CD4-positive, alpha-beta T cell treated with Interleukin-4 for 1 hour (primary cell): ENCODE measurements around the gene ZNF775.

ENCODE experiments used
- DNase-seq, 2 donors: peaks; one replicate each; pipeline ENCODE4 v3.0.0-alpha.2; 2020 to 2022

Gene ZNF775

DNA sequence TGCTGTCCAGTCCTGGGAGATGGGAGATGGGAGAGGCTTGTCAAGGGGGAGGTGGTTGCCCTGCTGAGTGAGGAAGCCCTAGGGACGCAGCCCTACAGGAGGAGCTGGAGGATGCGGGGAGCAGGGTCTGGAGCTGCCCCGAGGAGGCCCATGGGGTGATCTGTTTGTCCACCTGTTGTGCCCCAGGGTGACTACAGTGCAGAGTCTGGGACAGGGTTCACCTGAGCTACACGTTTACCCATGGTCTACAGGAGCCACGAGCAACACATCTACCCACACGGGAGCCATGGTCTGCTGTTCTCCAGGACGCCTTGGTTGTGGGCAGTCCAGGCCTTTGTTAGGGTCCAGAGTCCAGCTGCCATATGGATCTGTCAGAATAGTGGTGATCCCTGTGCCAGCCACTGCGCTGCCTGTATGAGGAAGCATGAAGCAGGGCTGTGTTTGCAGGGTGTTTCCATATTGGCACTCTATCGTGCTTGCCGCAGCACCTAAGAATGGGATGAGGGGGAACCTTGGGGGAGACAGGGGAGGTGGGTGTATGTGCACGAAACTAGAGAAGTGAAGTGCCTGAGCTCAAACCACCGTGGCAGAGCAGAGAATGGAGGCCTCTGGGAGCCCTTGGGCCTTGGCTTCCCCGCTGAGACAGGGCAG lies 23.7 kb downstream of the ZNF775 start:
- peak in 1 of 2 donors; percentile 8 for DNase-seq

DNA sequence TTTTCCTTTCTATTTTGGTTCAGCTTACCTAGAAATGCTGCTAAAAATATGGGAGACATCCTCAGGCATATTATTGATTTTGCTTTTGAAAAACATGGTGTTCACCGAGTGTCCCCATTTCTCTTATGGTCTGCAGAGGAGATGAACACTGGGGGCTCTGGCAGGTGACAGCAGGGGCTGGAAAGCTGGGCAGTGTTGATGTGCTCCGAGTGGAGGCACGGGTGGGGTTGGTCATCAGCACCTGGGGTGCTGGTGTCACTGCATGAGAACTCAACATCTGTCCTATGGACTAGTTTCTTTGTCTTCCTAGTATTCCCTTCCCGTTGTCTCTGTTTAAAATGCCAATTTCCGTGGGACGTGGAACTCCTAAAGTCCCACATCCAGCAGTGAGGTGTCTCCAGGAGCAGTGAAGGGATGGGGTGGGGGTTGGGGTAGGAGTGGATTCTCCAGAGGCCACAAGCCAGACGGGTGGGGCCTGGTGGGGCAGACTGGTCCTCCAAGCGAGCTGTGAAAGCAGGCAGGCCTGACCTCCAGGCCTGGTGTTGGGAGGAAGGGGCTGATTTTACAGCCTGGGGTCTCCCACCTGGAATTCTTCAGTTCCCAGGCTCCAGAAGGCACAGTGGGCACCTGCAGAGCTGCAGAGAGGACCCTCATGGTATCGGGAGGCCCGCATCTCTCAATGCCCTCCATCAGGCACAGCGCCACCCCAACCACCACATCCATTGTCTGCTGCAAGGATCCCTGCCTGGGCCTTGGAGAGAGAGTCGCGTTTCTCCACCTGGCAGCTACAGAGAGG lies 24.4 kb downstream of the ZNF775 start:
- peak in 1 of 2 donors; percentile 9 for DNase-seq

DNA sequence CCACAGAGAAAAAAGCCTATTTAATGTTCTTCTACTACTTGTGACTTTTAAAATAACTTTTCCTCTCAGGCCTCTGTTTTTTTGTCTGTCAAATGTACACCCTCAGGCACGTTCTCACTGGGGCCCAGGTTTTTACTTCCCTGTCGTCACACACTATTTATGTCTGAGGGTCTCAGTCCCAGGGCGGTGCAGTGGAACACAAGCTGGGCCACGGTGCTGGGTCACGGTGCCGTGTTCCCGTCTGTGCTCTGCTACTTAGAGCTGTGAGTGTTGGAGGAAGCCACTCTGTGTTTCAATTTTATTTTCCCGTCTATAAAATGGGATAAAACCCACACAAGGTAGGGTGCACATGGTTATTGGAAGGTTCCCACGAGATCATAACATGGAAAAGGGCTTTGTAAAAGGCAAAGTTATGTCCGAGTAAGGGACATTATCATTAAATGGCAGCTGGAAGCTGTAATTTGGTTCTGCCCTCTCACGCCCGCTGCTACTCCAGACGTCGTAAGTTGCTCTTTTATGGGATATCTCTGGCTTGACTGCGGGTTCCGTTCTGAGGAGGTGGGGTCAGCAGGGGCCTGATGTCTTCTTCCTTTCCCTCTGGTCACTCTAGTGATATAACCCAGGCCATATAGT lies 25.2 kb downstream of the ZNF775 start:
- peak in 1 of 2 donors; percentile 41 for DNase-seq

DNA sequence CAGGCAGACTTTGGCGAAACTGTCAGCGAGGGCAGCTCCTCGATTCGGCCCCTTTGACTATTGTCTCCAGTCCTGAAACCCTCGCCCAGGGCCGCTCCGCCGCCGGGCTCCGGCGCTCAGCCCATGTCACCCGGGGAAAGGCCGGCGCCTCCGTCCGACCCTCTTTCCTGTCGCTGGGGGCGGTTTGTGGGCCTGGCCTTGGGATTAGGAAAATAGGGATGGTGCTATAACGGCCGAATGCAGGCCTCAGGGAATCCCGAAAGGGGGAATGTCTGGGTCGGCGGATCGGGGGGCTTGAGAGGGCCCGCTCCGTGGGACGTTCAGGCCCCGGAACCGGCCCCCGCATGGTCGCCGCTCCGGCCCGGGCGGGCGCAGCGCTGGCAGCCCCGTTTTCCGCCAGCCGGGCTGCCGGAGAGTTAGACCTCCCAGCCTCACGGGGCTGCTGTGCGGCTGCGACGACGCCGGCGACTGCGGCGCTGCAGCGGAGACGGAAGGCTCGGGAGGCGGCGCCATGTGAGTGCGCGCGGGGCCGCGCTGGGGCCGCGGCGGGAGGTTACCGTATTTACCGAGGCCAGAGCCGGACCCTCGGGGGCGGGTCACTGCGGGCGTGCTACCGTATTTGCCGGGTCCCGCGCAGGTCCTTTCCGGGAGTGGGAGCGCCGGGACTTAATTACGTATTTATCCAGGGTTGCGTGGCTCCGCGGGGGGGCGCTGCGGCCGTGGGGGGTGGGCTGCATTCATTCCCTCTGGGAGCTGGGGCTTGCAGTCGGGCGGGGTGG lies 25.9 kb downstream of the ZNF775 start:
- peak; percentile 82 to 86 for DNase-seq

DNA sequence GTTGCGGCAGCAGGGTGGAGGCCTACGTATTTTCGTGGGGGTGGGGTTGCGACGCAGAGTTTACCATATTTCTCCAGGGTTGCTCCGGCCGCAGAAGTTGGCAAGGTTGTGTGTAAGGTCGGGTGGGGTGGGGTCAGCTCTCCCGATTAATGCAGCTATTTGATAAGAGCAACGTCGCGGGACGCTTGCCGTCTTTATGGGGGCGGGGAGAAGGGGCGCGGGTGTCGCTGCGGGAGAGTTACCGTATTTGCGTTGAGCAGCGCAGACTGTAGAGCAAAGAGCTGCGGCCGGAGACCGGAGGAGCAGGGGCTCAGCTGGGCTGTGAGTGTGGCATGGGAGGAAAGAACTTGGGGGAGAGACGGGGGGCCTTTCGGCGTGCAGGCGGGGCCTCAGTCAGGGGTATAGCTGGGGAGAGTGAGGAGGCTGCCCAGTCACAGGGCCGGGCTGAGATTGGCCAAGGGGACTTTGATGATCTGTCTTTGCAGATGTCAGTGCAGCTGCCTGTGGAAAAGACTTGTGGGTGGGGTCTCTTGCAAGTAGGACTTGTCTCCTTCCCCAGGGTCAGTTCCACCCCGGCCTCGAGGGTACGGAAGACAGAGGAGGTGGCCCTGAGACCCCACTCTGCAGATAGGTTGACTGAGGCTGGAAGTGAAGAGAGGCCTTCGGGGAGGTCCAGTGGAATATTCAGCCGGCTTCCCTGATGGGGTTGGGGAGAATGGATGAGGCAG lies 26.6 kb downstream of the ZNF775 start:
- no peak for DNase-seq

DNA sequence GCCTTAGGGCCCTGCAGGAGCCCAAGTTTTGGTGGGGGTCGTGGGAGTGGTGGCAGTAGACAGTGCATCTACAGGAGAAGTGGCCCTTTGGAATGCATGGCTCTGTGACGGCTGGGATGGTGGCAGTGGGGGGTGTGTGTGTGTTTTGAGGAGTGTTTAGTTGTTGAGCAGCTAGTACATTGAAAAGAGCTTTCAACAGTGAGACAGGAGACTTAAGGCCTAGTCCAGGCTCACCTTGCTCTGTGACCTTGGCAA lies 27.1 kb downstream of the ZNF775 start:
- DNase-seq, result peak in 1 of 2 donors; percentile 21

DNA sequence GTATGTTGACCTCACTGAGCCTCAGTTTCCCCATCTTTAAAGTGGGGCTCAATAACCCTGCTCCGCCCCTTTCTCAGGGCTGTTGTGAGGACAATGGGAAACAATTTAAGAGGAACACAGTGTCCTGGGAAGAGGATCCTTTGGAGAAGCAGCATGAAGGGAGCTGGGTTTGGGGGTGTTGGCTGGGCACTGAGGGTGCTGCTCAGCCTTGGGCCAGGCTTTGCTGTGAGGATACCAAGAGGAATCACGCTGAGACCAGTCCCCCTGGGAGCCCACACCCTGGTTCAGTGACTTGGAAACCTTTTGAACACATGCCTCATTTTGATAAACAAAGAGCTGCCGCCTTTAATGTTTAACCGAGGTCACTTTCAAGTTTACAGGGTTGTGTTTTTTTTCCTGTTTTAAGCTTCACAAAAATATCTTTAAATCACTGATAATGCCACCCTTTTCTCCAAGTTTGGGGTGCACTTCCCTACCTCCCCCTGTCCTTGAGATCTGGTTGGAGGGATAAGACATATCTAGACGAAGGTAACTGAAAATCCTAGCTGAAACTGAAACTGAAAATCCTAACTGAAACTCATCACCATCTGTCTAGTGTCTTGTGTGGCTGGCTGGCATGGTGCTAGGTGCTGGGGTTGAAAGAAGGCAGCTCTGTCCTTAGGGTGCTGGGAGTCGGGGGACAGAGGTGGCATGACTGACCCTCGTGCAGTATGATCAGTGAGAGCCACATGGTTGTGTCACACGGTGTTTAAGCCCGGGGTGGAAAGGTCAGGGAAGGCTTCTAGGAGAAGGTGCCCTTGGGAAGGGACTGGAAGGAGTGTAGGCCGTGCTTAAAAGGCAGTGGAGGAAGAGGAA lies 27.7 kb downstream of the ZNF775 start:
- DNase-seq, result peak; percentile 44 to 52

DNA sequence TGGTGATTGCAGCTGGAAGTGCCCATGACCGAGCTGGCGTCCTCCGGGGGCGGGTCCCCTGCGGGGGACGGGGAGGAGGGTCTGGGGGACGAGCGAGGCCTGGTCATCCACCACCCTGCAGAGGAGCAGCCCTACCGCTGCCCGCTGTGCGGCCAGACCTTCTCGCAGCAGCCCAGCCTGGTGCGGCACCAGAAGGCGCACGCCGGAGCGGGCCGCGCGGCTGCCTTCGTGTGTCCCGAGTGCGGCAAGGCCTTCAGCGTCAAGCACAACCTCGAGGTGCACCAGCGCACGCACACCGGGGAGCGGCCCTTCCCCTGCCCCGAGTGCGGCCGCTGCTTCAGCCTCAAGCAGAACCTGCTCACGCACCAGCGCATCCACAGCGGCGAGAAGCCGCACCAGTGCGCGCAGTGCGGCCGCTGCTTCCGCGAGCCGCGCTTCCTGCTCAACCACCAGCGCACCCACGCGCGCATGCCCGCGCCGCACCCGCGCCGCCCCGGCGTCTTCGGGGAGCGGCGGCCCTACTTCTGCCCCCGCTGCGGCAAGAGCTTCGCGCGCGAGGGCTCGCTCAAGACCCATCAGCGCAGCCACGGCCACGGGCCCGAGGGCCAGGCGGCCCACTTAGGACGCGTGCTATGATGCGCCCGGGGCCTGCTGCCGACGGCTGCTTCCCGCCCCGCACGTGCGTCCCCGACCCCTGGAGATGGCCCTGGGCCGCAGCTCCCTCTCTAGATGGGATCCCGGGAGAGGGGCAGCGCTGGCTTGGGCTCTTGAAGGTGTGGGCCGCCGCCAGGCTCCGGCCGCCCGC lies 28.7 kb downstream of the ZNF775 start:
- DNase-seq, result no peak

DNA sequence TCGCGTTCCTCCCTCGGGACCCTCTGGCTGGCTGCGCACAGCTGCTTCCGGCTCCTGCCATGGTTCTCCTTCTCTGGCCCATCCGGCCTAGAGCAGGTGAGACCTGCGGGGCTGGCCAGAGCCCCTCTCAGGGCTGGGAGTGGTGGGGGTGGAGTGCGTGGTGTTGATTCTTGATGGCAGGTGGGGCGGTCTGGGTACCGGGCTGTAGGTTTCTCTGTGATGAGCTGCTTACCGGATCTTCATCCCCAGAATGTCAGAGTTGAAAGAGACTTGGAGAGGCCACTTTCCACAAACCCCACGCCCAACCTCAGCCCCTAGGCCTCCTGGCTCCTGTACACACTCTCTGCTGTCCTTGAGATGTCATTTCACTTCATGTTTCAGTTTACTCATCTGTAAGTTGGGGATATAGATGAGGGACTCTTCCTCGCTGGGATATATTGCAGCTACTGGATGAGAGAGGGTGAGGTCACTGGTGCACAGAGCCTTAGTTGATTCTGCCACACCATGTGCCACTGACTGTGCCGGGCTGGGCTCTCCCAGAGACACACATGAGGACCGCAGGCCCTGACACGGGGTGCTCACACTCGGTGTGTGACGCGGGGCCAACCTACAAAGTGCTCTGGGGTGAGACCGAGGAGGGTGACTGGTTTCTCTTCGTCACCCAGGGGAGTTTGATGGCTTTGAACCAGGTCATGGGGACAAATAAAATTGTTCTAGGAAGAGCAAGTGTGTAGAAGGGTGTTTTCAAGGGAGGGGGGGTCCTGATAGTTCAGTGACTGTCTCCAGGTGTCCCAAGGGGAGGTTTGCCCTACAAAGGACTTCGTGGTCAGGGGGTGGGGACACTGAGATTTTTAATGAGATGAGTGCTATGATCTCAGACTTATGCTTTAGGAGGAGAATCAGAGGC lies 29.5 kb downstream of the ZNF775 start:
- DNase-seq, result peak in 1 of 2 donors; percentile 82

DNA sequence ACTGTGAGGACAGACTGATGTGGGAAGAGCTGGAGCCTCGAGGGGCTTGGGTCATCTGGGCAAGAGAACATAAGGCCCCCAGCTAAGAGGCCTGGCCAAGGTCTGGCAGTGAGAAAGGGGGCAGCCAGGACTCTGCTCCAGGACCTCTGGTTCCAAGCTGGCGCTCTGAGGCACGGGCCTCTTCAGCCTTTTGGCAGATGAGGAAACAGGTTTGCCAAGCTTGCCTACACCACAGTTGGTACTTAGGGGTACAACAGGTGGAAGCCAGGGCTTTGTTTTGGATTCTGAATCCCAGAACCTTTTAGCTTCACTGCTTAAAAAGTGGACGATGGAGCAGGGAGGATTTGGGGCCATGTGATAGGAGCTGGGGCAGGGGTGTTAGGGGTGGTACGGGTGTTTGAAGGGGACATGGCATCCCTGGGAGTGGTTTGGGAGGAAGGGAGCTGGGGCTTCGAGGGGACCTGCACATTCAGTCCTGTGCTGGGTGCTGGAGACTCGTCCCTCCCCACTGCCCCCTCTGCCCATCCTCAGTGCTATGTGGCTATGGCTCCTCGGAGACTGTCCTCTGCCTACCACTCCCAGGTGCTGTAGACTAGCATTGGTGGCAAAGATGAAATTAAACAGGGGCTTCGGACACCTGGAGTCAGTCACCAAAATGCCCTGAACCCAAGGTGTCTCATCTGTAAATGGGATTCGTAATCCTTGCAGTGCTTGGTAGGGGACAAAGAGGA lies 30.3 kb downstream of the ZNF775 start:
- no peak for DNase-seq

DNA sequence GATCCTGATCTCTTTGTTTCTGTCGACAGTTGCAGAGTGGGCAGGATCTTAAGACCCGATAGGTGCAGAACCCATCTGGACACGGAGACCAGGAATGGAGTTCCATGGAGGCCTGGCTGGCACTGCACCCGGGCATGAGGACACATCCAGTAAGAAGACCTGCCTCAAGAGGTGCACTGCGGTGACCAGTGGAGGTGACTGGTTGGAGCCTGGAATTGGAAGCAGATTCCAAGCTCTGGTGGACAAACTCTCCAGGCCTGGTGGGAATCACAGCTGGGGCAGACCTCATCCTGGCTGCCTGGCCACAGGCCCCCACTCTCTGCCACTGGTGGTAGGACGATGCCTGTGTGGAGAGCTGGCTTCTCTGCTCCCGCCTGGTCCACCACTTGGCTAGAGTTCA lies 31.0 kb downstream of the ZNF775 start:
- DNase-seq, result no peak

DNA sequence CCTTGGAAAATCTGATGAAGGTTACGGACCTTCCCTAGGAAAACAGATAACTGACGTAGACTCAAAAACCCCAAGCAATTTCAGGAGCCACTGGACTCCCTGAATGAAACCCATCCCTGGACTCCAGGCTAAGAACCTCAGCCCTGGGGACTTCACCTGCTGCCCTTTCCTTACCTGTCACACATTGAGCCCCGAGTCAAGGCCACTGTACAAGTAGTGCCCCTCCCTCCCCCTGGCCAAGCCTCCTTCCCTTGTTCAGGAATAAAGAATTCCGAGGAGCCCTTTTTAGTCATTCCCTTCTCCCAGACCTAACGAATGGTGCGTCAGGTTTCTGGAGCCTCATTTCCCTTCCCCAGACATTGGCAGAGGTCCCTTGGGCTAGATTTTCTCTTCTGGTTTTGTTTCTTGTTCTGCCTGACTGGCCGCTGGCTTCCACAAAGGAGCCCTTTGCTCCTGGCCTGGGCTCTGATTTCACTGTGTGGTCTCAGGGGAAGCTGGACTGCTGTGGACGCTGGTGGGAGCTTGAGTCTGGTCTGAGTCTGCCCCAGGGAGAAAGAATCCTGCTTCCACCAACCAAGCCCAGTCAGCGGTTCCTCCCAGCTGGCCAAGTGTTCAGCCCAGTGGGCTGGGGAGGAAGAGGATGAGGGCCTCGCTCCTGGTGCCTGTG lies 31.7 kb downstream of the ZNF775 start:
- no peak for DNase-seq

DNA sequence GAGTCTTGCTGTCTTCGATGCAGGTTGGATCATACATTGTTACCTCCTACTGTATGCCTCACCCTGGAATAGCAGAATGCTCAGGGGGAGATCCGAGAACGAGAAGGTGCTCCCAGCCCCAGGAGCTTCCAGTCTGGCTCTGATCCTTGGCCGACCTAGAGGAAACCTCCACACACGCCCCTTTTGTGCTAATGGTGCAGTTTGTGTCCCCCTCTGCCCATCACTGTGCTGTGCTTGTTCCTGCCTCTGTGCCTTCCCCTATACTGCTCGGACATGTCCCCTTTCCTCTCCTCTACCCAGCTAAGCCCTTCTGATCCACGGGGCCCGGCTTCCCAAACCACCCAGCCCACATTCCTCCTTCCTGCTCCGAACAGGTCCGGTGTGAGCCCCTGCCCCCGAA lies 32.5 kb downstream of the ZNF775 start:
- no peak for DNase-seq

DNA sequence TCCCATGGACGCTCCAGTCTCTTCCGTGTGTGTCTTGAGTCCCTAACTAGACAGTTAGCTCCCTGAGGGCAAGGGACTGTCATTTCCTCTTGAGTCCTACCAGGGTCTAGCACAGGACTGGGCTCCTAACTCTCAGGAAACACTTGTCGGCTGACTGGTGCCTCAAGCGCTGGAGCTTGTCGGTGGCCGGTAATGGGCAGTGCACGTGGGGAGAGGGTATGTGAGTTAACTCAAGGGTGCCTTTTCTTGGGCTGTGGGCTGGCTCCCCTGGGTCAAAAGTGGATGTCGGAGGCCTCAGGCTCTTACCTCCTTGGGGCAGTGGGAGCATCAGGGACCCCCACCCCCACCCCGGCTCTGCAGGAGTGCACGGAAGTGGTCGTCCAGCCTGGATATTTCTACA lies 32.9 kb downstream of the ZNF775 start:
- DNase-seq, result no peak

DNA sequence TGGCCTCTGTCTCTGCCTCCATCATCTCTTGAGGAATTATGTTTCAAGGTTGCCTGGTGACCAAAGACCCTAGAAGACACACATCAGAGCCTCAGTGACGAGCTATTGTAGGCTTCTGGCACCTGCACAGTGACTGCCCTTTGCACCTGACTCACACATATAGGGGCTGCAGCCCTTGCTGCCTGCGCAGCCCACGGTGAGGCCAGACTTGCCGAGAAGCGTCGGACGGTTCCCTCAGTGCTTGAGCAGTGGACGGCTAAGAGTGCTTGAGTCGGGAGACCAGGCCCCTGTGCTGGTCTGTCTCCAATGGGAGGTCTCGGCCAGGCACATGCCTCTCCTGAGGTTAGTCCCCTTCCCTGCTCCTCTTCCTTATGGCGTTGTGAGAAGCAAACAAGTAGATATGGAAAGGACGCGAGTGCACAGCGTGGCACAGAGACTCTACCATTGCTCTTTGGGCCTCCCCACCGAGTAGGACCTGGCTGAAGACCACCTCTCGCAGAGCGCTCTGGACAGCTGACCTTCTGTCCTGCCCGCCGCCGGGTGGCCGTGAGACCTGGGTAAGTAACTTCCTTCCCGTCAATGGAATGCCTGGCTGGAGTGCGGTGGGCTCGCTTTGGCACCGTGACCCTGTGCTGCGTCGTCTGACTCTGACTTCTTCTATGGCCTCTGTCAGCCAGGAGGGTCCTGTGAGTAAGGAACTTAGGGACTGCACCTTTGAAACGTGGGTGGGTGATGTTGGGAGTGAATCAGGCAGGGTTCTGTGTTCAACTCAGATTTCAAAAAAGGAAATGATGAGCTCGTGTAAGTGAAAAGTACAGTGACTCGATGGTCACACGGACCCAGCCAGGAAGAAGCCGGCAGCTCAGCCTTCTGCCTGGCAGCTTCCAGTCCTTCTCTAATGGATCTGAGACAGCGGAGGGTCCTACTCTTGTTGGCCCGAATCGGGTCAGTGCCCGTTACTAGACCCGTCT lies 33.7 kb downstream of the ZNF775 start:
- no peak for DNase-seq

DNA sequence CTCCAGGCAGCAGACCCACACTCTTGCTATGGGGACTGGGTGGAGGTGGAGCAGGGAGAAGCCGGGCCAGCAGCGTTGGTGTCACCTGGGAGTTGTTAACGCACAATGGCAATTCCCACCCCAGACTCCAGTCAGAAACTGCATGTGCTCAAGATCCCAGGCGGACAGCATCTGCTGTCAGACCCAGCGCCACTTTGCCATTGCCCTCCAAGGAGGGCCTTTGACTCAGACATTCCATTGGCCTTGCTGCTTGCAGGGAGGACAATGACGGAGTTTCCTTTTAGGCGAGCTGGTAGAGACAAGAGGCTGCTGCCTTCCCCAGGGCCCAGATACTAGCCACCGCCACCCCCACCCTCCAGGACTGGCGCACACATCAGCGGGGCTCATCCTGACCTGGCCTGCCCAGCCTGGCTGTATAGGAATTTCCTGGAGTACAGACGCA lies 34.5 kb downstream of the ZNF775 start:
- DNase-seq, result no peak
